ENCODE measurements around the gene GBX2. TPM values are rescaled to one million over a fixed set of nuclear protein-coding genes. Genes with fewer than 3 reads are reported as not detected.

GBX2 gene
- total RNA-seq, 1 experiment from 2014 or later = 5.9 TPM

GRCh38 chr2:236157366-236157765, 10.8 kb downstream of the GBX2 start (continued):
- TF ChIP-seq ELF1 (IDR thresholded peaks at IDR 0.05; ENCODE audit: borderline replicate concordance, low read depth) = no peak
- TF ChIP-seq POLR2AphosphoS5 (IDR thresholded peaks at IDR 0.05; ENCODE audit: low read depth, low read length) = no peak

- Histone ChIP-seq H3K9me2 (ENCODE audit: insufficient read depth) (no peaks in the 10 kb centered on the region), H3K79me2 (ENCODE audit: insufficient read depth, low read length) (no peaks in the 10 kb centered on the region), H3K36me3 (ENCODE audit: control insufficient read depth in 1 of 2, insufficient read depth in 2 of 2, low read length in 2 of 2) (no peaks in the 10 kb centered on the region), H2AFZ (ENCODE audit: low read depth, low read length, poor library complexity, severe bottlenecking) (no peak overlapping the region), H3K4me1 (ENCODE audit: control insufficient read depth in 1 of 2, insufficient read depth in 2 of 2, low read length in 2 of 2) (no peaks in the 10 kb centered on the region), H3K9me3 (ENCODE audit: control insufficient read depth in 1 of 2, insufficient read depth in 1 of 2, low read depth in 1 of 2, low read length in 2 of 2) (no peaks in the 10 kb centered on the region), H3K4me3 (replicated peaks in 1 of 2; ENCODE audit: low read depth in 1 of 2, low read length in 2 of 2) (no peak overlapping the region), H4K20me1 (ENCODE audit: insufficient read depth) (no peaks in the 10 kb centered on the region), H3K27me3 (ENCODE audit: insufficient read depth, low read length) (no peaks in the 10 kb centered on the region), H3K9ac (ENCODE audit: low read length) (no peak overlapping the region), H3K4me2 (ENCODE audit: low read length) (no peak overlapping the region), H3K27ac (ENCODE audit: low read depth, low read length) (no peak overlapping the region)
- POLR2A ChIA-PET = no interaction called here
- RAD21 ChIA-PET (ENCODE audit: low non-redundant PET in 1 of 2, low total read pairs in 2 of 2, uncharacterized antibody in 2 of 2, unreplicated experiment in 2 of 2) = no interaction called here
- no peak; the same call in 1 of the 2 replicates for ATAC-seq
- intact Hi-C loops (cut with micrococcal nuclease) = no loop called here
- BruUV-seq (replicated peaks) = no TSS peak
- CTCF ChIA-PET = no interaction called here
- DNase-seq (ENCODE audit: low read depth, low spot score) = no peak
- TF ChIP-seq EGR1 (IDR thresholded peaks at IDR 0.05; ENCODE audit: low read depth) (no peak), CTCF (IDR thresholded peaks at IDR 0.05 in 2 of 3, conservative IDR thresholded peaks at IDR 0.05 in 1 of 3; ENCODE audit: borderline replicate concordance in 1 of 3, insufficient read depth in 1 of 3, low read depth in 2 of 3, low read length in 2 of 3) (no peak), ZFX (IDR thresholded peaks at IDR 0.05) (no peak), REST (IDR thresholded peaks at IDR 0.05; ENCODE audit: low read depth) (no peak), RAD21 (IDR thresholded peaks at IDR 0.05; ENCODE audit: low read depth) (no peak), TCF7L2 (IDR thresholded peaks at IDR 0.05; ENCODE audit: borderline replicate concordance, extremely low read depth, insufficient read depth, insufficient read length) (no peak), ZNF274 (IDR thresholded peaks at IDR 0.05; ENCODE audit: low read depth, low read length) (no peak), CEBPB (IDR thresholded peaks at IDR 0.05; ENCODE audit: low read depth) (no peak), SRF (IDR thresholded peaks at IDR 0.05; ENCODE audit: low read depth) (no peak), POLR2A (IDR thresholded peaks at IDR 0.05; ENCODE audit: borderline replicate concordance, extremely low read depth, insufficient read depth, insufficient read length) (no peak), EZH2 (IDR thresholded peaks at IDR 0.05) (no peak)
Observed at GRCh38 chr2:236156860-236157194, 11.4 kb downstream of the GBX2 start.
